Measurements from ENCODE around the gene IQSEC2. TPM values are rescaled to one million over a fixed set of nuclear protein-coding genes. Genes with fewer than 3 reads are reported as not detected.

Gene IQSEC2
- total and polyA plus RNA-seq, 9 of the 15 experiments (the other 6 are each of a cell fraction or from before 2014, with no cell fraction given) = 2.7 to 41.8 (median 20.1) TPM

DNA sequence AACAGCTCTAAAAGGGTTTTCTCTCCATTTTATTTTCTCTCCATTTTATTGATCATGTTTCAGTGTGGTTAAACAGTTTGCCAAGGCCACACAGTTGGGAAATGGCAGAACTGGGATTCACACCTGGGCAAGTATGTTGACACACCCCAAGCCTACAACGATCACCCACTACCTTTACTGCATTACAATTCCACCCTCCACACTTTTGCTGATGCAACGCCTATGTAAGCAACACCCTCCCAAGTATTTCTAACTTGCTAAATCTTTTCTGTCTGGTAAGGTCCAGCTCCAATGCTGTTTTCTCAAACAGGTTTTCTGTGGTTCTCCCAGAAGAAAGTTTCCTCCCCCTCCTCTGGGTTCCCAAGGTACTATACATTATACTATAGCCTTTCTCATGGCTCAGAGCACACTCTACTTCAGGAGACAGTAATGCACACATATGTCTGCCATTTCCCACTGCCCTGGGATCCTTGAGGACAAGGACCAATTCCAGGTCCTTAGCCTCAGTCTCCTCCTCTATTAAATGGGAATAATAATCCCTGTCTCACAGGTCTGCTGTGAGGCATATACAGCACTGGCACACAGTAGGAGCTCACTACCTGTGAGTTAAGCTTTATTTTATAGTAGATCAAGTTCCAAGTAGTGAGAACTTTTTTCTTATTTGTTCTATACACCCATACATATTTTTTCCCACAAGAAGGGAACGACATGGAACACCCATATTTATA lies 27.9 kb downstream of the IQSEC2 start (continued):
- no peak for TF ChIP-seq ETV6 (IDR thresholded peaks at IDR 0.05; ENCODE audit: borderline replicate concordance in 1 of 2, low read depth in 2 of 2, low read length in 1 of 2)
- TF ChIP-seq ETV6 (CRISPR knock-in tag; IDR thresholded peaks at IDR 0.05; ENCODE audit: borderline replicate concordance) = no peak
- TF ChIP-seq SMAD4 (CRISPR knock-in tag; conservative IDR thresholded peaks at IDR 0.05) = peak; percentile 49; the same call in 1 of the 2 replicates
- no peak for TF ChIP-seq NR2C2 (CRISPR knock-in tag; IDR thresholded peaks at IDR 0.05)
- TF ChIP-seq NR2C2 (tag; IDR thresholded peaks at IDR 0.05) = peak; percentile 38; the same call in 1 of the 2 replicates
- no peak for TF ChIP-seq SMARCE1 (IDR thresholded peaks at IDR 0.05)
- TF ChIP-seq HDAC3 (IDR thresholded peaks at IDR 0.05; ENCODE audit: borderline replicate concordance, partially characterized antibody) = no peak
- TF ChIP-seq, protein P1, sequence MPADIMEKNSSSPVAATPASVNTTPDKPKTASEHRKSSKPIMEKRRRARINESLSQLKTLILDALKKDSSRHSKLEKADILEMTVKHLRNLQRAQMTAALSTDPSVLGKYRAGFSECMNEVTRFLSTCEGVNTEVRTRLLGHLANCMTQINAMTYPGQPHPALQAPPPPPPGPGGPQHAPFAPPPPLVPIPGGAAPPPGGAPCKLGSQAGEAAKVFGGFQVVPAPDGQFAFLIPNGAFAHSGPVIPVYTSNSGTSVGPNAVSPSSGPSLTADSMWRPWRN (IDR thresholded peaks at IDR 0.05; ENCODE audit: low read depth) = no peak
- TF ChIP-seq, protein P2, sequence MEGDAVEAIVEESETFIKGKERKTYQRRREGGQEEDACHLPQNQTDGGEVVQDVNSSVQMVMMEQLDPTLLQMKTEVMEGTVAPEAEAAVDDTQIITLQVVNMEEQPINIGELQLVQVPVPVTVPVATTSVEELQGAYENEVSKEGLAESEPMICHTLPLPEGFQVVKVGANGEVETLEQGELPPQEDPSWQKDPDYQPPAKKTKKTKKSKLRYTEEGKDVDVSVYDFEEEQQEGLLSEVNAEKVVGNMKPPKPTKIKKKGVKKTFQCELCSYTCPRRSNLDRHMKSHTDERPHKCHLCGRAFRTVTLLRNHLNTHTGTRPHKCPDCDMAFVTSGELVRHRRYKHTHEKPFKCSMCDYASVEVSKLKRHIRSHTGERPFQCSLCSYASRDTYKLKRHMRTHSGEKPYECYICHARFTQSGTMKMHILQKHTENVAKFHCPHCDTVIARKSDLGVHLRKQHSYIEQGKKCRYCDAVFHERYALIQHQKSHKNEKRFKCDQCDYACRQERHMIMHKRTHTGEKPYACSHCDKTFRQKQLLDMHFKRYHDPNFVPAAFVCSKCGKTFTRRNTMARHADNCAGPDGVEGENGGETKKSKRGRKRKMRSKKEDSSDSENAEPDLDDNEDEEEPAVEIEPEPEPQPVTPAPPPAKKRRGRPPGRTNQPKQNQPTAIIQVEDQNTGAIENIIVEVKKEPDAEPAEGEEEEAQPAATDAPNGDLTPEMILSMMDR (IDR thresholded peaks at IDR 0.05 in 2 of 3, conservative IDR thresholded peaks at IDR 0.05 in 1 of 3; ENCODE audit: insufficient read depth in 2 of 3, low read depth in 1 of 3, low read length in 3 of 3) = no peak
- no peak for TF ChIP-seq SRSF1 (IDR thresholded peaks at IDR 0.05; ENCODE audit: low read depth, low read length)
- TF ChIP-seq, protein P3, sequence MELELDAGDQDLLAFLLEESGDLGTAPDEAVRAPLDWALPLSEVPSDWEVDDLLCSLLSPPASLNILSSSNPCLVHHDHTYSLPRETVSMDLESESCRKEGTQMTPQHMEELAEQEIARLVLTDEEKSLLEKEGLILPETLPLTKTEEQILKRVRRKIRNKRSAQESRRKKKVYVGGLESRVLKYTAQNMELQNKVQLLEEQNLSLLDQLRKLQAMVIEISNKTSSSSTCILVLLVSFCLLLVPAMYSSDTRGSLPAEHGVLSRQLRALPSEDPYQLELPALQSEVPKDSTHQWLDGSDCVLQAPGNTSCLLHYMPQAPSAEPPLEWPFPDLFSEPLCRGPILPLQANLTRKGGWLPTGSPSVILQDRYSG (tag; conservative IDR thresholded peaks at IDR 0.05; ENCODE audit: low read depth) = no peak
- TF ChIP-seq ZNF79 (CRISPR knock-in tag; IDR thresholded peaks at IDR 0.05; ENCODE audit: low read depth) = no peak
- TF ChIP-seq SP1 (CRISPR knock-in tag; IDR thresholded peaks at IDR 0.05) = no peak
- no peak for TF ChIP-seq FOXA1 (IDR thresholded peaks at IDR 0.05; ENCODE audit: borderline replicate concordance)
- no peak for TF ChIP-seq MECOM (CRISPR knock-in tag; IDR thresholded peaks at IDR 0.05)
- 0 out of 2 replicates have a peak, but pooled peaks have one; percentile 28 for TF ChIP-seq JUND (IDR thresholded peaks at IDR 0.05; ENCODE audit: borderline replicate concordance, low read depth, low read length)
- TF ChIP-seq JUND (tag; IDR thresholded peaks at IDR 0.05; ENCODE audit: borderline replicate concordance, low read depth, low read length) = peak; percentile 57; the same call in 1 of the 3 replicates
- no peak for TF ChIP-seq ZNF224 (CRISPR knock-in tag; IDR thresholded peaks at IDR 0.05)
- 0 out of 2 replicates have a peak, but pooled peaks have one; percentile 11 for TF ChIP-seq TEAD4 (IDR thresholded peaks at IDR 0.05; ENCODE audit: low read length)
- no peak for TF ChIP-seq TEAD4 (CRISPR knock-in tag; IDR thresholded peaks at IDR 0.05; ENCODE audit: borderline replicate concordance)
- TF ChIP-seq HMG20A (CRISPR knock-in tag; conservative IDR thresholded peaks at IDR 0.05) = no peak
- TF ChIP-seq, protein P4, sequence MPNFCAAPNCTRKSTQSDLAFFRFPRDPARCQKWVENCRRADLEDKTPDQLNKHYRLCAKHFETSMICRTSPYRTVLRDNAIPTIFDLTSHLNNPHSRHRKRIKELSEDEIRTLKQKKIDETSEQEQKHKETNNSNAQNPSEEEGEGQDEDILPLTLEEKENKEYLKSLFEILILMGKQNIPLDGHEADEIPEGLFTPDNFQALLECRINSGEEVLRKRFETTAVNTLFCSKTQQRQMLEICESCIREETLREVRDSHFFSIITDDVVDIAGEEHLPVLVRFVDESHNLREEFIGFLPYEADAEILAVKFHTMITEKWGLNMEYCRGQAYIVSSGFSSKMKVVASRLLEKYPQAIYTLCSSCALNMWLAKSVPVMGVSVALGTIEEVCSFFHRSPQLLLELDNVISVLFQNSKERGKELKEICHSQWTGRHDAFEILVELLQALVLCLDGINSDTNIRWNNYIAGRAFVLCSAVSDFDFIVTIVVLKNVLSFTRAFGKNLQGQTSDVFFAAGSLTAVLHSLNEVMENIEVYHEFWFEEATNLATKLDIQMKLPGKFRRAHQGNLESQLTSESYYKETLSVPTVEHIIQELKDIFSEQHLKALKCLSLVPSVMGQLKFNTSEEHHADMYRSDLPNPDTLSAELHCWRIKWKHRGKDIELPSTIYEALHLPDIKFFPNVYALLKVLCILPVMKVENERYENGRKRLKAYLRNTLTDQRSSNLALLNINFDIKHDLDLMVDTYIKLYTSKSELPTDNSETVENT (CRISPR knock-in tag; IDR thresholded peaks at IDR 0.05) = no peak
- no peak for TF ChIP-seq SLC30A9 (CRISPR knock-in tag; IDR thresholded peaks at IDR 0.05)

Data from K562 (cell line).